Liver (tissue), 9 donors: Measurements from ENCODE around the gene PHF19. TPM values are rescaled to one million over a fixed set of nuclear protein-coding genes. Genes with fewer than 3 reads are reported as not detected.

Experiments used
- DNase-seq: peaks from one replicate; pipeline ENCODE4 v3.0.0-alpha.2; 2017; ENCODE audit warnings: low spot score
- H3K27ac ChIP-seq, 2 donors: one replicate each; pipeline ENCODE4 v1.7.0; 2013; ENCODE audit warnings: inconsistent platforms in 2 of 2, low read length in 2 of 2, control low read depth in 1 of 2, low read depth in 1 of 2, mild to moderate bottlenecking in 1 of 2
- H3K27me3 ChIP-seq, 4 donors: one replicate each; pipeline versions ENCODE4 v1.6.1 to v1.7.0; 2013; ENCODE audit warnings: low read length in 3 of 4, inconsistent platforms in 1 of 4, mild to moderate bottlenecking in 1 of 4, moderate library complexity in 1 of 4; ENCODE audit not compliant: control insufficient read depth in 4 of 4, insufficient read depth in 4 of 4
- H3K36me3 ChIP-seq, 4 donors: one replicate each; pipeline versions ENCODE4 v1.6.1 to v1.7.0; 2013; ENCODE audit warnings: low read length in 3 of 4, mild to moderate bottlenecking in 3 of 4, low read depth in 1 of 4, moderate library complexity in 1 of 4; ENCODE audit not compliant: control insufficient read depth in 4 of 4, insufficient read depth in 3 of 4
- H3K4me1 ChIP-seq, 4 donors: one replicate each; pipeline versions ENCODE4 v1.6.1 to v1.7.0; 2013; ENCODE audit warnings: low read length in 3 of 4, mild to moderate bottlenecking in 3 of 4, moderate library complexity in 1 of 4; ENCODE audit not compliant: control insufficient read depth in 4 of 4, insufficient read depth in 4 of 4
- H3K4me3 ChIP-seq, 3 donors: one replicate each; pipeline versions ENCODE4 v1.6.1 to v1.7.0; 2013; ENCODE audit warnings: low read length in 3 of 3, control low read depth in 1 of 3, low read depth in 1 of 3, mild to moderate bottlenecking in 1 of 3
- H3K9ac ChIP-seq, 2 donors: one replicate each; pipeline ENCODE4 v1.7.0; 2013; ENCODE audit warnings: low read length in 2 of 2, mild to moderate bottlenecking in 2 of 2, moderate library complexity in 2 of 2, control low read depth in 1 of 2, low read depth in 1 of 2
- H3K9me3 ChIP-seq, 4 donors: one replicate each; pipeline versions ENCODE4 v1.6.1 to v1.7.0; 2013; ENCODE audit warnings: low read length in 3 of 4; ENCODE audit not compliant: control insufficient read depth in 4 of 4
- CTCF ChIP-seq: fragments of 150-350 bp; IDR thresholded peaks from 2 replicates; pipeline ENCODE4 v1.5.1; 2017; ENCODE audit warnings: improper control_type of control experiment, low read depth, low read length; ENCODE audit not compliant: missing input control
- EGR1 ChIP-seq, 2 donors: IDR thresholded peaks; 2 replicates each; pipeline ENCODE4 v1.6.1; 2016 to 2018; ENCODE audit warnings: antibody characterized with exemption in 2 of 2, low read depth in 2 of 2
- FOXA1 ChIP-seq: IDR thresholded peaks from 2 replicates; pipeline ENCODE4 v1.6.1; 2016; ENCODE audit warnings: antibody characterized with exemption
- FOXA2 ChIP-seq: IDR thresholded peaks from 2 replicates; pipeline ENCODE4 v1.6.1; 2016; ENCODE audit warnings: antibody characterized with exemption
- GABPA ChIP-seq, 2 donors: IDR thresholded peaks in 1 of 2; conservative IDR thresholded peaks in 1 of 2; 2 replicates each; pipeline ENCODE4 v1.6.1; 2016; ENCODE audit warnings: antibody characterized with exemption in 2 of 2, mild to moderate bottlenecking in 1 of 2, moderate library complexity in 1 of 2
- HNF4A ChIP-seq, 2 donors: conservative IDR thresholded peaks; 2 replicates each; pipeline ENCODE4 v1.6.1; 2016; ENCODE audit warnings: antibody characterized with exemption in 2 of 2, mild to moderate bottlenecking in 2 of 2
- HNF4G ChIP-seq: IDR thresholded peaks from 2 replicates; pipeline ENCODE4 v1.6.1; 2016; ENCODE audit warnings: antibody characterized with exemption
- JUND ChIP-seq, 2 donors: IDR thresholded peaks; 2 replicates each; pipeline ENCODE4 v1.6.1; 2016; ENCODE audit warnings: antibody characterized with exemption in 2 of 2
- MAX ChIP-seq: IDR thresholded peaks from 2 replicates; pipeline ENCODE4 v1.6.1; 2016; ENCODE audit warnings: antibody characterized with exemption
- NR2F2 ChIP-seq: IDR thresholded peaks from 2 replicates; pipeline ENCODE4 v1.6.1; 2016; ENCODE audit warnings: antibody characterized with exemption
- RAD21 ChIP-seq, 2 donors: IDR thresholded peaks; 2 replicates each; pipeline ENCODE4 v1.6.1; 2016; ENCODE audit warnings: antibody characterized with exemption in 2 of 2, mild to moderate bottlenecking in 2 of 2
- REST ChIP-seq: IDR thresholded peaks from 2 replicates; pipeline ENCODE4 v1.6.1; 2016; ENCODE audit warnings: antibody characterized with exemption, mild to moderate bottlenecking
- RXRA ChIP-seq, 2 donors: IDR thresholded peaks; 2 replicates each; pipeline ENCODE4 v1.6.1; 2017 to 2018; ENCODE audit warnings: antibody characterized with exemption in 2 of 2, mild to moderate bottlenecking in 1 of 2
- SP1 ChIP-seq: IDR thresholded peaks from 2 replicates; pipeline ENCODE4 v1.6.1; 2018; ENCODE audit warnings: antibody characterized with exemption, mild to moderate bottlenecking
- TAF1 ChIP-seq: conservative IDR thresholded peaks from 2 replicates; pipeline ENCODE4 v1.6.1; 2016; ENCODE audit warnings: antibody characterized with exemption, mild to moderate bottlenecking
- YY1 ChIP-seq: IDR thresholded peaks from 2 replicates; pipeline ENCODE4 v1.6.1; 2016; ENCODE audit warnings: antibody characterized with exemption, mild to moderate bottlenecking
- ZBTB33 ChIP-seq: IDR thresholded peaks from 2 replicates; pipeline ENCODE4 v1.6.1; 2016; ENCODE audit warnings: antibody characterized with exemption
- WGBS: extraction: QIAGEN DNeasy Blood & Tissue Kit; methylation state at CpG from one replicate; pipeline ENCODE4 v1.1.7; 2013; 5-methylcytosine and 5-hydroxymethylcytosine counted together
- polyA plus RNA-seq, 2 donors: library from polyadenylated mRNA; stranded (reverse) in 1 of 2; unstranded in 1 of 2; fragments of 200-250 nt in 1 of 2; fragments of >200 nt in 1 of 2; fragmentation: Nextera tagmentation in 1 of 2; extraction: Ambion mirVana in 1 of 2; gene quantifications; one replicate each; pipeline versions ENCODE4 v1.2.1 to v1.2.3, GENCODE V29; 2013 to 2015
- total RNA-seq, 2 donors: library from RNA; depleted of rRNA; stranded (reverse); fragments of >200 nt; gene quantifications; one replicate each; pipeline ENCODE4 v1.2.3, GENCODE V29; 2014
- TF ChIP-seq, protein P1 (sequence below): IDR thresholded peaks from 2 replicates; pipeline ENCODE4 v1.6.1; 2016; ENCODE audit warnings: antibody characterized with exemption
- donor health status: healthy.
- donor health status: healthy.
- donor health status: healthy.
- donor health status: healthy.
- donor health status: healthy.

The PHF19 gene
- total and polyA plus RNA-seq, 4 donors, result 1.9 to 16.0 (median 3.5) TPM

DNA sequence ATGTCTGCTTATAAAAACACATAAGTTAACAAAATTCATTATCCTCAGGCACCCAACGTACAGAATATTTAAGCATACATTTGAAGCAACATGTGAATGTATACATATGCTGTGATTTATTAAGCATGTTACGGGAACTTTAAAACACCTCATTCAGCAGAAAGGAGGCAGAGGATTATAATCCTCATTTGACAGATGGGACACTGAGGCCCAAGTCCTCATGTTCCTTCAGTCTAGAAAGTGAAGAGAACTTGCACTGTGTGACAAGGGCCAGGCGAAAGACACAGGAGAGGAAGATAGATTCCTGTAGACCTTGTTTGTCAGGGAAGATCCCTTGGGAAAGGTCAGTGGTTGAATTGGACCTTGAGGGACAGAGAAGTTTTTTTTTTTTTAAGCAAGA is 26.7 kb downstream of the PHF19 start:
- no peaks in the 10 kb centered on the region for H3K9me3 ChIP-seq
- no peak overlapping the region for H3K4me3 ChIP-seq
- no peak overlapping the region for H3K27ac ChIP-seq
- H3K9ac ChIP-seq, result no peak overlapping the region
- no peaks in the 10 kb centered on the region for H3K4me1 ChIP-seq
- no peaks in the 10 kb centered on the region for H3K27me3 ChIP-seq
- H3K36me3 ChIP-seq, result peaks cover 0 to 26% (median 12%) of the 10 kb centered on the region in 4 donors
- DNase-seq, result no peak
- TF ChIP-seq, protein P1, sequence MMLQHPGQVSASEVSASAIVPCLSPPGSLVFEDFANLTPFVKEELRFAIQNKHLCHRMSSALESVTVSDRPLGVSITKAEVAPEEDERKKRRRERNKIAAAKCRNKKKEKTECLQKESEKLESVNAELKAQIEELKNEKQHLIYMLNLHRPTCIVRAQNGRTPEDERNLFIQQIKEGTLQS, result no peak
- TF ChIP-seq CTCF, result no peak
- TF ChIP-seq FOXA2, result no peak
- TF ChIP-seq RXRA (IDR thresholded peaks at IDR 0.05), result no peak
- no peak for TF ChIP-seq REST
- no peak for TF ChIP-seq FOXA1
- no peak for TF ChIP-seq YY1
- TF ChIP-seq NR2F2, result no peak
- no peak for TF ChIP-seq SP1
- TF ChIP-seq TAF1, result no peak
- TF ChIP-seq JUND (IDR thresholded peaks at IDR 0.05), result no peak
- TF ChIP-seq EGR1 (IDR thresholded peaks at IDR 0.05; ENCODE audit: low read depth in 2 of 2), result no peak
- no peak for TF ChIP-seq RAD21 (IDR thresholded peaks at IDR 0.05)
- TF ChIP-seq HNF4A (conservative IDR thresholded peaks at IDR 0.05), result no peak
- no peak for TF ChIP-seq HNF4G
- TF ChIP-seq GABPA (IDR thresholded peaks at IDR 0.05 in 1 of 2, conservative IDR thresholded peaks at IDR 0.05 in 1 of 2), result no peak
- no peak for TF ChIP-seq ZBTB33
- no peak for TF ChIP-seq MAX
- WGBS, result 97% methylated on average over 3 of the region's 3 CpGs
